WTC11 (cell line): Measurements from ENCODE around the gene RHOA.

Experiments
- ARID4B ChIP-seq: sonication (generic); formaldehyde crosslinking; IDR thresholded peaks from 2 replicates; pipeline ENCODE4 v1.8.0; 2023; ENCODE audit warnings: missing genetic modification reagents, mild to moderate bottlenecking, borderline replicate concordance
- ATF6 ChIP-seq: sonication (generic); formaldehyde crosslinking; IDR thresholded peaks from 2 replicates; pipeline ENCODE4 v1.8.1; 2023; ENCODE audit warnings: mild to moderate bottlenecking, missing genetic modification reagents
- CTCF ChIP-seq: fragments of 200-600 bp; IDR thresholded peaks from 2 replicates; pipeline ENCODE4 v1.8.0; 2022; ENCODE audit warnings: antibody characterized with exemption
- EMX1 ChIP-seq: fragments of 250-450 bp; sonication (Bioruptor Pico); IDR thresholded peaks from 2 replicates; pipeline ENCODE4 v1.8.0; 2021; ENCODE audit warnings: mild to moderate bottlenecking
- MAX ChIP-seq: sonication (generic); formaldehyde crosslinking; IDR thresholded peaks from 2 replicates; pipeline ENCODE4 v1.8.0; 2022; ENCODE audit warnings: mild to moderate bottlenecking, missing genetic modification reagents
- NR2C2 ChIP-seq: sonication (generic); formaldehyde crosslinking; IDR thresholded peaks from 2 replicates; pipeline ENCODE4 v1.8.0; 2022; ENCODE audit warnings: mild to moderate bottlenecking, missing genetic modification reagents
- TEAD1 ChIP-seq: sonication (generic); formaldehyde crosslinking; IDR thresholded peaks from 2 replicates; pipeline ENCODE4 v1.8.0; 2022; ENCODE audit warnings: mild to moderate bottlenecking, missing genetic modification reagents
- TP53 ChIP-seq: sonication (generic); formaldehyde crosslinking; IDR thresholded peaks from 2 replicates; pipeline ENCODE4 v1.8.1; 2023; ENCODE audit warnings: mild to moderate bottlenecking, missing genetic modification reagents
- ZNF121 ChIP-seq: sonication (generic); formaldehyde crosslinking; IDR thresholded peaks from 2 replicates; pipeline ENCODE4 v1.8.0; 2023; ENCODE audit warnings: missing genetic modification reagents
- TF ChIP-seq, protein P1 (sequence below): sonication (generic); formaldehyde crosslinking; IDR thresholded peaks from 2 replicates; pipeline ENCODE4 v1.8.1; 2022; ENCODE audit warnings: mild to moderate bottlenecking, moderate library complexity, missing genetic modification reagents

GRCh38 chr3:49329186-49329585, 82.6 kb downstream of the RHOA start:
- TF ChIP-seq, protein P1, sequence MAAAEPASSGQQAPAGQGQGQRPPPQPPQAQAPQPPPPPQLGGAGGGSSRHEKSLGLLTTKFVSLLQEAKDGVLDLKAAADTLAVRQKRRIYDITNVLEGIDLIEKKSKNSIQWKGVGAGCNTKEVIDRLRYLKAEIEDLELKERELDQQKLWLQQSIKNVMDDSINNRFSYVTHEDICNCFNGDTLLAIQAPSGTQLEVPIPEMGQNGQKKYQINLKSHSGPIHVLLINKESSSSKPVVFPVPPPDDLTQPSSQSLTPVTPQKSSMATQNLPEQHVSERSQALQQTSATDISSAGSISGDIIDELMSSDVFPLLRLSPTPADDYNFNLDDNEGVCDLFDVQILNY = no peak
- TF ChIP-seq CTCF (no peak), EMX1 (CRISPR knock-in tag) (no peak), ARID4B (no peak), ZNF121 (CRISPR knock-in tag) (no peak), TP53 (CRISPR knock-in tag) (no peak), ATF6 (CRISPR knock-in tag) (no peak), NR2C2 (no peak), MAX (CRISPR knock-in tag) (no peak), TEAD1 (no peak)
